Stimulated activated CD4-positive, alpha-beta T cell treated with anti-CD3 and anti-CD28 coated beads, TNF-alpha, amount 100 ng/mL, for 48 hours (primary cell): ENCODE measurements around the gene MOG.
A peak's percentile ranks its signal among the peaks of the same experiment; 100 is the strongest.

Experiments used
- DNase-seq, 3 donors: peaks; one replicate each; pipeline ENCODE4 v3.0.0-alpha.2; 2020; ENCODE audit warnings: low read depth in 3 of 3

MOG gene

DNA sequence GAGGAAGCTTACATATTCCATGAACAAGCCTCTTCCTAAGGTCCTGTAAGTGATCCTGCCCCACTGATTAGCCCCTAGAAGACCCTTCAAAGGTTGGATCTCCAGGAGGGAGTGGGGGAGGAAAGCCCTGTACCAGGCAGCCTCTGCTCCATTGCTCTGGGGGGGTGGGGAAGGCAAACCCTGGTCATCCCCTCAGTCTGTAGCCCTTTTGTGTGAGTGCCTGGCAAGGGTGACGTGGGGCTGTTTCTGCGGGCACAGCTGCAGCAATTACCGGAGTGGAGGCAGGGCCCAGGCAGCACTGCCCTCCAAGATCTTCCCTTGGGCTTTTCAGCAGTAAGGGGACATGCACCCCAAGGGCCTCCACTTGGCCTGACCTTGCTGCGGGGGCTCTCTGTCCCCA lies at the start of gene MOG:
Gene MOG, plus strand, starts transcription at position 295 of the 400 bp plus-strand sequence. CDS start 118 bp downstream, outside the sequence.
- no peak for DNase-seq

- no peak for DNase-seq
These were observed 48.8 kb upstream of the MOG start for GRCh38 chr6:29608131-29608530.

DNA sequence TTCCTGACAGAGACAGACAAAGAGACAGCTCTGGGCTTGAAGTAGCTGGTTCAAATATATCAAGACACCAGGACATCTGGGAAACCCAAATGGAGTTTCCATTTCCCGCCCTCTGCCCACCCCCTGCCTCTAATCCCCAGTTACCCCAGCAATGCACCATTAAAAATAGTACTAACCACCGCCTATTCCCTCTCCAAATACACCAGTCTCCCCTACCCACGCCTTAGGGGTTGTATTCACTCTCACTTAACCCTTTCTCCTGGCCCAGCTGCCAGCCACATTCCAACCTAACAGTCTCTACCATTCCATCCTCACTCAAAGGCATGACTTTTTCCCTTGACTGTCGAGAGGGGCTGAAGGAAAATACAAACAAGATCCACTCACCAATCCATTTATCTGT lies 46.4 kb upstream of the MOG start:
- no peak for DNase-seq

- DNase-seq: no peak
These were observed 45.5 kb upstream of the MOG start for GRCh38 chr6:29611426-29611825.

DNA sequence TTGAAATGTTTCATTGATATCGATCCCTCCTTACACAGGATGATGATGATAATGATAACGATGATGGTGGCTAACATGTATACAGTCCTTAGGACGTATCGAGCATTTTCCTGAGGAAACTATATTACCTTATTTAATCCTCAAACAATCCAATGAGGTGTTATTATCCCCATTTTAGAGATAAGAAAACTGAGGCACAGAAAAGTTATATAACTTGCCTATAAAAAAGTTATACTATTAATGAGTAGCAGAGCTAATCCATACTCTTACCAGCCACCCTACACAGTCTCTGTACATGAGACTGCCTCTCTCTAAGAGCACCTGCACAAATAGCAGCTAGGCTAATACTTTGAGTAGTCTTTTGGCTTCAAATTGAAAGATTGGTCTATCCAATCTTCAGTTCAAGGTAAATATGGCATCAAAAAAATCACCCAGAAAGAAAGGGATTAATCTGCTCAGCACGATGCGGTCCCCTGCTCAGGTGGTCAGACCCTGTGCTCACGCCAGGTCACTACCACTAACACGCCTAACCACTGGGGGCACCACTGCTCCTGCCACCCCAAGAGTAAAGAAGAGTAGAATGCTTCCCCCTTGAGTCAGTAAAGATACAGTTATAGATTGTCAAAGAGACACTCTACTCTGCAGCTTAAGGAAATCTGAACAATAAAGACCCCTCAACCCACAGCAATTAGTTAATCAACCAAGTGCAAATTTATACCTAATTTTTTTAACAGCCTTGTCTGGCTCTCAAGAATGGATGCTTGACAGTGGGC lies 38.9 kb upstream of the MOG start:
- DNase-seq: no peak

DNA sequence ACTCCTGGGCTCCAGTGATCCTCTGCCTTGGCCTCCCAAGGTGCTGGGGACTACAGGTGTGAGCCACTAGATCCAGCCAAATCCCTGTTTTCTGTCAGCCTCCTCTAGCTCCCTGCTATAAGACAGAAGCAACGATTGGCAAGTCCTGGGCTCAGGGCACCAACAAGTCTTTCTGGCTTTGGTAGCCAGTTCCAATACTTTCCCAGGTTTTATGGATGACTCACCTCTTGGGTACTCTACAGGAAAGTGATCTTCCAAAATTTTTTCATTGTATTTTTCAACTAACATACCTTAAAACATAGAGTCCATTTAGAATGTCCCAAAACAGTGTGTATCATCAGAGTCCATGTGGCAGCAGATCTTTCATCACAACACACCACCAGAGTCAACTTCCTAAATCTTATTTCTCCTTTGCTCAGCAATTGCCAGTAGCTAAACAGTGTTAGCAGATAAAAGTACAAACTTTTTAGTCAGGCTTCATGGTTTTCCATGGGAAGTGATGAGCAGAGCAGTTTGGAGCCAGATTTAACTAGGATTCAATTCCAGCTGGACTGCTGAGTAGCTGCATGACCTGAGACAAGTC lies 37.2 kb upstream of the MOG start:
- DNase-seq: no peak

- no peak for DNase-seq
These were observed 36.3 kb upstream of the MOG start for GRCh38 chr6:29620630-29621029.

- DNase-seq: no peak
These were observed 32.4 kb upstream of the MOG start for GRCh38 chr6:29624520-29624961.

DNA sequence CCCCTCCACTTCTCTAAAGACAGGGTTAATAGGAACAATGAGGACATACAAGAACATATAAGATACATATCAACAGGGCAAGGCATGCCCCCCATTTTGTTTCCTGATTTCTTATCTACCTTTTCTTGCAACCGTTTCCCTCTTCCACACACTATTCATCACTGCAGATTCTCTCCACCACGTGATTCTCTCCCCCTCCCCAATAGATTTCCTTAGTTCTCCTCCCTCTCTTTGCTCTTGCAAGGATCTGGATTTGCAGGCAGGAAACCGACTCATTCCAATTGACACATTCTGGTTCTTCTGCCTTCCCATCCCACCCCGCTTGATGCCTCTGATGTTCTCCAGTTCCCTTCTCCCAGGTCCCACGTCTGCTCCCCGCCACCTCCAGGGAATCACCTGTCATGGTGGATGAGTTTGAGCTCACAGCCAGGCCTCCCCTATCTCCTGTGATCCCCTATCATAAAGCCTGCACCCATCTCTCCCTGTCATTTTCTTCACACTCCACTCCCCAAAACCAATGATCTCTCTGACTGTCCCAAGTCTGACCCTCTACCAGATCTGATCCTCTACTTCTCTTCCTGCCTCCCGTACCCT lies 31.5 kb upstream of the MOG start:
- no peak for DNase-seq

DNA sequence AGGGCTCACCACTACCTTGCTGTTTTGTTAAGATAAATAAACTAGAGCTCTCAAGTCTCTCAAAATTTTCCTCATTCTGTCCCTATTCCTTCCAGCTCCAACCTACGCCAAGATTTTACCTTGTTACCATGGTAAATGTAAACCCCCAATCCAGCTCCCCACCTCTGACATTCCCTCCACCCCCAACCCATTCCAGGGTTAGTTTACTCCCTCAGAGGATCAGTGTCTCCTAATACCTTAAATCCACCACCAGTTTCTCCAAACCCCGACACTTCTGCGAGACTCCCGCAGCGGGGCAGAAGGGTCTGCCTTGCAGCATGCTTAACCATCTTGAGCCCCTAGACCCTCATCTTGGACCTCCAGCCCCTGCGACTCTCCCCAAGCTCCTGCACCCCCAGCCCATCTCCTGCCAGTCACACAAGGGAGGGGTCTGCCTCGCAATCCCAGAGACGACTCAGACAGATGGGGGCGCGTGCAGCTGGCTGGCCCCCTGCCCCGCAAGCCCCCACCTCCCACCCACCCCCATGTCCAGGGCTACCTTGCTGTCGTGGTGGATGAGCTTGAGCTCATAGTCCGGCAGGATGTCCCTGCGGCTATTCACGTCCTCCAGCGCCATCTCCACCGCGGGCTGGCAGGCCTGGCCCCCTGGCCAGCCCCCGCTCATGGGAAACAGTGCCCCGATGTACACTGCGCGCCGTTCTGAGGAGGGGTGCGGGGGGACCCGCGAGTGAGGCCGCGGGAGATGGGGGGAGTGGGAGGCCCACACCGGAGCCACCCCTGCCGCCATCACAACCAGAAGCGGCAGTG lies 29.7 kb upstream of the MOG start:
- no peak for DNase-seq

- peak in 2 of 3 donors; percentile 21 to 44 for DNase-seq
These were observed 29.0 kb upstream of the MOG start for GRCh38 chr6:29627755-29628418.

- peak in 2 of 3 donors; percentile 26 to 57 for DNase-seq
These were observed 28.2 kb upstream of the MOG start for GRCh38 chr6:29628419-29629281.

DNA sequence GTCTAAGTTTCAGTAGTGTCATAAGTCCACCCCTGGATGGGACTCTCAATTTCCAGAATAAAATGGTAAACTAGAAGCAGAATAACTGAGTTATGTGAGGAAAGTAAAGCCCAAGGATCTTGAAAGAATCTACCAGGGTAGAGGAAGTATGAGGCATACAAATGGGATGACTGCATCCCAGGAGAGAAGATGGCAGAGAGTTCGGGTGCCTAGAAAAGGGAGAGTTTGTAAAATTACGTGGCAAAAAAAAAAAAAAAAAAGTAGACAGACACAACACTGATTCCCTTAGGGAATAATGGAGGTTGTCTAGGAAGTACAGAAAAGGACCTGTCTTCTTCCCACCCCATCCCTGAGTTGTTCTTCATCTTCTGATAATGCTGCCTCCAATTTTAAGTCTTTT lies 27.3 kb upstream of the MOG start:
- DNase-seq: no peak

GRCh38 chr6:29630315-29630714 lies 26.6 kb upstream of the MOG start:
- no peak for DNase-seq

GRCh38 chr6:29631209-29631810 lies 25.6 kb upstream of the MOG start:
- DNase-seq: no peak

GRCh38 chr6:29631860-29632731 lies 24.8 kb upstream of the MOG start:
- DNase-seq: peak in 2 of 3 donors; percentile 22 to 26

DNA sequence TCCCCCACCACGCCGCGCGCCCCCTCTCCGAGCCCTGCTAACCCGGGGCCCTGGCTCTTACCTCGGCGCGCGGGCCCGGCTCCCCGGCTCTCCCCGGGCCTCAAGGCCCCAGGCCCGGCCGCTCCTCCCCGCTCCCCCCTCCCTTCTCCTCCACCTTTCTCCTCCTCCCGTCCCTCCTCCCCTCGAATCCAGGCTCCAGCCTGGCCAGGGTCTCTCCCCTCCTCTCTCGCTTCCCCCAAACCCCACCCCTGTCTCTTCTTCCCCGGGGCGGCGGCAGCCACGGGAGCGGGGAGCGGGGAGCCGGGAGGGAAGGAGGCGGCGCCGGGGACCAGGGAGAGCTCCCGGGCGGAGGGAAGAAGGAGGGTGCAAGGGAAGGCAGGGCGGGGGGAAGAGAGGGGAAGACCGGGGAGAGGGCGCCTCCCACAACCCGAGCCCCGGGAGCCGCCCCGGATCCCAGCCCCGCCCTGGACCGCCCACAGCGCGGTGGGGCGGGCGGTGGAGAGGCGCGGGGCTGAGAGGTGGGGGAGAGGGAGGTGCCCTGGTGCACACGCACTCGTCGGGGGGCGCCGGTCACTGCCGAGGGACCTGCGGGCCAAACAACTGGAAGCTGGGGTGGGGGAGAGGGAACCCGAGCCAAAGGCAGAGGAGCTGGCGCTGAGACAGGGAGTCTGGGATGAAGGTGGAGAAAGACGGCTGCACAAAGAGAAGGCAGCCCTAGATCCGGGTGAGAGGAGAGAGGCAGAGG lies 23.9 kb upstream of the MOG start, which contains the start of gene GABBR1:
Gene GABBR1, minus strand, starts transcription at position 395 of the 745 bp plus-strand sequence. CDS start 798 bp downstream, outside the sequence.
- DNase-seq: peak in 2 of 3 donors; percentile 51 to 71

- DNase-seq: no peak
These were observed 23.4 kb upstream of the MOG start for GRCh38 chr6:29633534-29633905.
